Endothelial cell (in vitro differentiated cells): Measurements from ENCODE around the gene BAZ2B. TPM values are rescaled to one million over a fixed set of nuclear protein-coding genes. Genes with fewer than 3 reads are reported as not detected.

Experiments used
- DNase-seq: peaks from one replicate; pipeline ENCODE4 v3.0.0; 2021; ENCODE audit warnings: low spot score
- H3K27ac Mint-ChIP-seq: one replicate; pipeline ENCODE4 v1.8.0; 2021; ENCODE audit warnings: mixed read lengths, inconsistent platforms; ENCODE audit not compliant: unreplicated experiment
- H3K27me3 Mint-ChIP-seq: one replicate; pipeline ENCODE4 v1.8.0; 2021; ENCODE audit warnings: mild to moderate bottlenecking, moderate library complexity, mixed read lengths, inconsistent platforms; ENCODE audit not compliant: unreplicated experiment
- H3K36me3 Mint-ChIP-seq: one replicate; pipeline ENCODE4 v1.8.0; 2021; ENCODE audit warnings: mild to moderate bottlenecking, low read depth, mixed read lengths, inconsistent platforms; ENCODE audit not compliant: unreplicated experiment
- H3K4me1 Mint-ChIP-seq: one replicate; pipeline ENCODE4 v1.8.0; 2021; ENCODE audit warnings: mild to moderate bottlenecking, mixed read lengths, inconsistent platforms; ENCODE audit not compliant: unreplicated experiment
- H3K4me3 Mint-ChIP-seq: one replicate; pipeline ENCODE4 v1.8.0; 2021; ENCODE audit warnings: mild to moderate bottlenecking, mixed read lengths, inconsistent platforms; ENCODE audit not compliant: unreplicated experiment
- H3K9me3 Mint-ChIP-seq: one replicate; pipeline ENCODE4 v1.8.0; 2021; ENCODE audit warnings: mixed read lengths, inconsistent platforms; ENCODE audit not compliant: unreplicated experiment
- CTCF ChIP-seq: fragments of 200-600 bp; sonication (generic); IDR thresholded peaks from one replicate; pipeline ENCODE4 v1.5.0; 2021; ENCODE audit warnings: antibody characterized with exemption; ENCODE audit not compliant: unreplicated experiment
- total RNA-seq: library from RNA; stranded (reverse); fragmentation: NEBNext Ultra II Directional; extraction: Animal tissue kit (Norgen Biotek cat#: 25700); gene quantifications from one replicate; pipeline ENCODE4 v1.2.1, GENCODE V29; 2021; ENCODE audit not compliant: unreplicated experiment

The BAZ2B gene
- total RNA-seq, 1 donor from 2014 or later, result 100 TPM

- peaks cover 4% of the 10 kb centered on the region for H3K27me3 Mint-ChIP-seq
- H3K4me3 Mint-ChIP-seq, result no peak overlapping the region
- H3K9me3 Mint-ChIP-seq, result no peaks in the 10 kb centered on the region
- DNase-seq, result no peak
- H3K27ac Mint-ChIP-seq, result no peak overlapping the region
- peaks cover 5% of the 10 kb centered on the region for H3K4me1 Mint-ChIP-seq
- TF ChIP-seq CTCF, result no peak
- peaks cover 36% of the 10 kb centered on the region for H3K36me3 Mint-ChIP-seq
Observed at GRCh38 chr2:159317392-159318088, 298.8 kb downstream of the BAZ2B start.

- H3K36me3 Mint-ChIP-seq, result no peaks in the 10 kb centered on the region
- no peak overlapping the region for H3K4me3 Mint-ChIP-seq
- no peak overlapping the region for H3K27ac Mint-ChIP-seq
- no peaks in the 10 kb centered on the region for H3K9me3 Mint-ChIP-seq
- no peaks in the 10 kb centered on the region for H3K4me1 Mint-ChIP-seq
- TF ChIP-seq CTCF, result no peak
- no peak for DNase-seq
- H3K27me3 Mint-ChIP-seq, result no peaks in the 10 kb centered on the region
Observed at GRCh38 chr2:159307942-159308341, 308.4 kb downstream of the BAZ2B start.

- peaks cover 3% of the 10 kb centered on the region for H3K36me3 Mint-ChIP-seq
- no peaks in the 10 kb centered on the region for H3K27me3 Mint-ChIP-seq
- H3K4me3 Mint-ChIP-seq, result no peak overlapping the region
- peaks cover 3% of the 10 kb centered on the region for H3K4me1 Mint-ChIP-seq
- no peak overlapping the region for H3K27ac Mint-ChIP-seq
- H3K9me3 Mint-ChIP-seq, result no peaks in the 10 kb centered on the region
- no peak for TF ChIP-seq CTCF
- DNase-seq, result no peak
Observed at GRCh38 chr2:159300586-159300985, 315.8 kb downstream of the BAZ2B start.

- Mint-ChIP-seq H3K27ac (no peak overlapping the region), H3K4me1 (peaks cover 3% of the 10 kb centered on the region), H3K27me3 (no peaks in the 10 kb centered on the region), H3K9me3 (no peaks in the 10 kb centered on the region), H3K36me3 (peaks cover 3% of the 10 kb centered on the region), H3K4me3 (no peak overlapping the region)
- TF ChIP-seq CTCF, result no peak
- no peak for DNase-seq
Observed at GRCh38 chr2:159298967-159299366, 317.4 kb downstream of the BAZ2B start.

GRCh38 chr2:159297042-159297707, 319.2 kb downstream of the BAZ2B start:
- Mint-ChIP-seq H3K4me1 (peaks cover 3% of the 10 kb centered on the region), H3K27ac (no peak overlapping the region), H3K27me3 (no peaks in the 10 kb centered on the region), H3K4me3 (no peak overlapping the region), H3K9me3 (no peaks in the 10 kb centered on the region), H3K36me3 (peaks cover 3% of the 10 kb centered on the region)
- no peak for DNase-seq
- no peak for TF ChIP-seq CTCF
